ENCODE measurements around the gene B4GALT6.

The B4GALT6 gene

DNA sequence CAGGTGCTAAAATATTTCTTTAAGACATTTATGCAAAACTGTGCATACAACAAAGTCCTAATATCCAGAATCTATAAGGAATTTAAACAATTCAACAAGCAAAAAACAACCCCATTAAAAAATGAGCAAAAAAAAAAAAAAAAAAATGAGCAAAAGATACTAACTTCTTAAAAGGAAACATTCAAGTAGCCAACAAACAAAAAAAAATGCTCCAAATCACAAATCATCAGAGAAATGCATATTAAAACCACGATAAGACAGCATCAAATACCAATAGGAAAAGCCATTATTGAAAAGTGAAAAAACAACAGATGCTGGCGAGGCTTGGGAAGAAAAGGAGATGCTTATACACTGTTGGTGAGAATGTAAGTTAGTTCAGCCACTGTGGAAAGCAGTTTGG, 34.9 kb downstream of the B4GALT6 start:
- Histone ChIP-seq H3K4me3 (ENCODE audit: extremely low read depth, insufficient read depth, low read length, poor library complexity, severe bottlenecking) (no peak overlapping the region), H3K27ac (ENCODE audit: low read depth, low read length, severe bottlenecking) (peak overlapping the region; percentile 66)
- WGBS, 2 experiments (ENCODE audit: insufficient coverage in 2 of 2) = no CpG with 5 or more reads among the region's 2 CpGs

DNA sequence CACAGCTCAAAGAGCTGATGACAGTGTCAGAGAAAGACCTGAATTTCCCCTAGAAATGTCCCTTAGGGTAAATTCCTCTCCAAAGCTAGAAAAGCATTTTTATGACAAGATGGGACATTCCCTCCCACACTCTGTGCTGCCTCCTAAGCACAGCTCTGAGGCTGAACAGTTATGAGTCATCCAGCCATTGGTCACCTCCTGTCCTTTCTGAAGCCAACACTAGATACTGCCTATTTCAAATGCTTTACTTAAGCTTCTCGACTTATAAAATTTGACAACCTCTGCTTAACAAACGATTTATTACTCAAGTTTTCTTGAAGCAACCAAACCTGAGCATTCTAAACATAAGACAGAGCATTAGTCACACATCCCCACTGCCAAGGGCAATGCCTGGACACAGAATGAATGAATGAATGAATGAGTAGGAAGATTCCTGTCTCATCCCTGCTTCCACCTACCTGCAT, 35.4 kb downstream of the B4GALT6 start:
- Histone ChIP-seq H3K4me1 (ENCODE audit: control insufficient read depth, insufficient read depth, low read length, poor library complexity, severe bottlenecking) (peaks cover 16% of the 10 kb centered on the region), H3K9me3 (ENCODE audit: control insufficient read depth, low read length) (no peaks in the 10 kb centered on the region), H3K27ac (ENCODE audit: low read depth, low read length, severe bottlenecking) (peak overlapping the region; percentile 66), H3K4me3 (ENCODE audit: extremely low read depth, insufficient read depth, low read length, poor library complexity, severe bottlenecking) (no peak overlapping the region), H3K36me3 (ENCODE audit: control insufficient read depth, insufficient read depth, low read length) (no peaks in the 10 kb centered on the region)
- WGBS, 2 experiments (ENCODE audit: insufficient coverage in 2 of 2) = 73 to 76% methylated on average over 2 of the region's 2 CpGs

More for the DNA sequence above, 34.9 kb downstream of the B4GALT6 start:
- no peaks in the 10 kb centered on the region for H3K36me3 ChIP-seq (ENCODE audit: control insufficient read depth, insufficient read depth, low read length)
- H3K4me1 ChIP-seq (ENCODE audit: control insufficient read depth, insufficient read depth, low read length, poor library complexity, severe bottlenecking) = peaks cover 16% of the 10 kb centered on the region
- no peaks in the 10 kb centered on the region for H3K9me3 ChIP-seq (ENCODE audit: control insufficient read depth, low read length)

DNA sequence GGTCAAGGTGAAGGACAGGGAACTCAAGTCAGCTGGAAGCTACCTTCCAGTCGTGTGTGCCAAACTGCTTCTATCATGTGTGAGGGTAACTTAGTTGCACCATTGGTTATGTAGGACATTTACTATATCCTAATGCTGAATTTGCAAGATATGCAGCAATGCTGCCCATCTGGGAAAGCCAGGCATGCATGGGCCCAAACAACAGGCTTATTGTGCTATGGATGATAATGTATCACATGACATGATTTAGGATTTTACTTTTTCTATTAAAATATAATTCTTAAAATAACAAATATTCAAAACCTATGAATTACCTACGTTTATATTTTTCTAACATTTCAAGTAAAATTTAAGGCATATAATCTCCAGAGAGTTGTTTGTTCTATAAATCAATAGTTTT, 35.9 kb downstream of the B4GALT6 start:
- Histone ChIP-seq H3K36me3 (ENCODE audit: control insufficient read depth, insufficient read depth, low read length) (no peaks in the 10 kb centered on the region), H3K9me3 (ENCODE audit: control insufficient read depth, low read length) (no peaks in the 10 kb centered on the region), H3K4me3 (ENCODE audit: extremely low read depth, insufficient read depth, low read length, poor library complexity, severe bottlenecking) (no peak overlapping the region), H3K27ac (ENCODE audit: low read depth, low read length, severe bottlenecking) (no peak overlapping the region), H3K4me1 (ENCODE audit: control insufficient read depth, insufficient read depth, low read length, poor library complexity, severe bottlenecking) (peaks cover 16% of the 10 kb centered on the region)
- WGBS, 2 experiments (ENCODE audit: insufficient coverage in 2 of 2) = 80% methylated on average over 1 of the region's 2 CpGs; no CpG with 5 or more reads in 1 of the 2 experiments

DNA sequence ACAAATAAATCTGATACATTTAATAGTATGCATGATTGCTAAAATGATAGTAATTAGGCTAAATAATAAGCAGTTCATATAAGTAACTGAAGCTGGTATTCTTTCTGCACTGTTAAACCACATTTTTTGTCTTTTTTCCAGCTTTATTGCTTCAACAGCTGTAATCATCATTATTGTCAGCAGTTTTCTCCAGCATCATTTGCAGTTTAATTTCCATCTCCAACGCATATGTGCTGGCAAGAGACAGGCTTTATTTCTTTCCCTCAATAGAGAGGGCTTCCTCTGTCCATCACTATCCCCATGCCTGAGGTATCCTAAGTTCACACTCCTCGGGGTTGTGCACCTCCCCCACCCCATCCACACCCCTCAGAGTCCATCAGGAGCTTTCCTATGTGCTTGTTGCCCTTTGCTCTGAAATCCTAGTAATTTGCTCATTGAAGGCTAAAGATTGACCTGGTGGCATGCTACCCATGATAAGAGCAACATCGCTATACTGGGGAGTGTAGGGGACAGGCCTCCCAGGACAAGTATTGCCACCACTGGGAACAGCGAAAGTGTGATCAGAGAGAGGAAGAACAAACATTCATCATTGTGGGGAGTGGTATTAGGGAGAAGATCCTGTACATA, 37.1 kb downstream of the B4GALT6 start:
- H3K27ac ChIP-seq (ENCODE audit: low read depth, low read length, severe bottlenecking) = peak overlapping the region; percentile 55
- no peaks in the 10 kb centered on the region for H3K9me3 ChIP-seq (ENCODE audit: control insufficient read depth, low read length)

DNA sequence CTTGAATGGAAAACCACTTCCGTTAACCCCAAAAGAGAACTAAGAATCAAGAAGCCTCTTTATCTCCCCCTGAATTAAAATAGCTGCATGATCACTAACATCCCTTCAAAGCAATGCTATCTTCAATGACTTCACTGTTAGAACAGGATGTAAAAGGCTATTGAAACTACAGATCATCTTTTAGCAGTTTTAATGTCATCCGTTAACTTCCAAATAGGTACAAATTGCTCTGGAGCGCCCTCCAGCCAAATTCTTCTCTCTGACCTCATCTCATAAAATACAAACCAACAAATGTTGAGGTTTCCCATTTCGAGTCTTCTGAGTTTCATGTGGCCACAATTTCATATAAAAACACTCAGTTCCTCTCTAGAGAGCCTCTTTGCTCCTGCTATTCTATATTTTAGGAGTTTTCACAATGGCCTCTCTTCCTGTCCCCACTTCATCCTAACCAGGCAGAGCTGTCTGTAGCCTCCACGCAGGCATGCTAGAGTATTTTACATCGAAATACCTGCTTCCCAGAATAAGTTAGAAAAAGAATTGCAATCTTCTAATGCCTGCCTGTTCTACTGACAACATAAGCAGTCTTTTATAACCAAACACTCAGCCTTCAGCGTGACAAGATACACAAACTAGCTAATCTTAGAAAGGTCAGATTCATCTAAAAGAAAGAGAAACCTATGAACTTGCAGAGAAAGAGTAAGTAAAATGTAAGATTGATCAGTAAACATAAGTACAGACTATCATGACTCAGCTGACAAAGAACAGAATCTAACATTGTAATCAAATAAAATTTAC, 37.9 kb downstream of the B4GALT6 start:
- WGBS, 2 experiments (ENCODE audit: insufficient coverage in 2 of 2) = 74 to 96% methylated on average over 5 of the region's 7 CpGs
- H3K4me3 ChIP-seq (ENCODE audit: extremely low read depth, insufficient read depth, low read length, poor library complexity, severe bottlenecking) = no peak overlapping the region
- H3K27ac ChIP-seq (ENCODE audit: low read depth, low read length, severe bottlenecking) = peak overlapping the region; percentile 55
- H3K9me3 ChIP-seq (ENCODE audit: control insufficient read depth, low read length) = no peaks in the 10 kb centered on the region
- H3K4me1 ChIP-seq (ENCODE audit: control insufficient read depth, insufficient read depth, low read length, poor library complexity, severe bottlenecking) = peaks cover 16% of the 10 kb centered on the region
- no peaks in the 10 kb centered on the region for H3K36me3 ChIP-seq (ENCODE audit: control insufficient read depth, insufficient read depth, low read length)

More for the DNA sequence above, 37.1 kb downstream of the B4GALT6 start:
- WGBS, 2 experiments (ENCODE audit: insufficient coverage in 2 of 2) = 77 to 84% methylated on average over 4 of the region's 4 CpGs
- Histone ChIP-seq H3K36me3 (ENCODE audit: control insufficient read depth, insufficient read depth, low read length) (no peaks in the 10 kb centered on the region), H3K4me1 (ENCODE audit: control insufficient read depth, insufficient read depth, low read length, poor library complexity, severe bottlenecking) (peaks cover 16% of the 10 kb centered on the region), H3K4me3 (ENCODE audit: extremely low read depth, insufficient read depth, low read length, poor library complexity, severe bottlenecking) (no peak overlapping the region)

DNA sequence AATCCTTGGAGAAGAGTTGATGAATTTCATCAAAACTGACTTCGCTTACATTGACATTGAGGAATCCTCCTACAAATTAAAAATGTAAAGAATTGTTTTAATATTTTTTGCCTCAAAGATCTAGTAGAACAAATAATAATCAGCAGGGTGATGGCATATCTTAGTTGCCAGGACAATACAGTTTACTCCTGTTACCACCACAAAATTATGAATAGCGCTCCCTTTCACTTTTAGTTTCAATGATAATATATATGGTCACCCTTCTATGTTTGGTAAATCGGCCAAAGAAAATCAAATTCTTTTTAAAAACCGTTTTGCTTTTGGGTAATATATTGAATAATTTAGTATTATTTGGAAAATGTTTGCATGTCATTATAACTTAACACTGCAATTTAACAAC, 39.0 kb downstream of the B4GALT6 start:
- Histone ChIP-seq H3K36me3 (ENCODE audit: control insufficient read depth, insufficient read depth, low read length) (no peaks in the 10 kb centered on the region), H3K27ac (ENCODE audit: low read depth, low read length, severe bottlenecking) (no peak overlapping the region), H3K4me3 (ENCODE audit: extremely low read depth, insufficient read depth, low read length, poor library complexity, severe bottlenecking) (no peak overlapping the region), H3K4me1 (ENCODE audit: control insufficient read depth, insufficient read depth, low read length, poor library complexity, severe bottlenecking) (peaks cover 16% of the 10 kb centered on the region), H3K9me3 (ENCODE audit: control insufficient read depth, low read length) (no peaks in the 10 kb centered on the region)
- no CpG with 5 or more reads among the region's 4 CpGs for WGBS, 2 experiments (ENCODE audit: insufficient coverage in 2 of 2)

DNA sequence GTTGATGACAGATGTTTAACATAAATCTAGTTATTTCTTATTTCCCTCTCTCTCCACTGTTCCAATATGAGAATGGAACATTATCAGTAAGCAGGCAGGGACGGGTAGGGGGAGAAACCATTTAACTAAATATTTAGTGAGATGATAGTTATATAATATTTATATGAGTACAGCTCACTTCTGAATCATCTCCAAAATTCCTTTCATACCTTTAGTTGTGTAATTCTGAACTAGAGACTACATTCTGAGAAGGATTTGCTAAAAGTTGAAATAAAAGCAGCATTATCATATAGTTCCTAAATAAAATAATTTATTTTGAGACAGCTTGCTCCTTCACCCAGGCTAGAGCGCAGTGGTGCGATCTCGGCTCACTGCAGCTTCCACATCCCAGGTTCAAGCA, 41.4 kb downstream of the B4GALT6 start:
- peaks cover 8% of the 10 kb centered on the region for H3K4me1 ChIP-seq (ENCODE audit: control insufficient read depth, insufficient read depth, low read length, poor library complexity, severe bottlenecking)
- WGBS, 2 experiments (ENCODE audit: insufficient coverage in 2 of 2) = 86% methylated on average over 3 of the region's 4 CpGs; no CpG with 5 or more reads in 1 of the 2 experiments
- no peaks in the 10 kb centered on the region for H3K9me3 ChIP-seq (ENCODE audit: control insufficient read depth, low read length)
- no peak overlapping the region for H3K4me3 ChIP-seq (ENCODE audit: extremely low read depth, insufficient read depth, low read length, poor library complexity, severe bottlenecking)
- H3K27ac ChIP-seq (ENCODE audit: low read depth, low read length, severe bottlenecking) = no peak overlapping the region
- H3K36me3 ChIP-seq (ENCODE audit: control insufficient read depth, insufficient read depth, low read length) = peaks cover 10% of the 10 kb centered on the region

DNA sequence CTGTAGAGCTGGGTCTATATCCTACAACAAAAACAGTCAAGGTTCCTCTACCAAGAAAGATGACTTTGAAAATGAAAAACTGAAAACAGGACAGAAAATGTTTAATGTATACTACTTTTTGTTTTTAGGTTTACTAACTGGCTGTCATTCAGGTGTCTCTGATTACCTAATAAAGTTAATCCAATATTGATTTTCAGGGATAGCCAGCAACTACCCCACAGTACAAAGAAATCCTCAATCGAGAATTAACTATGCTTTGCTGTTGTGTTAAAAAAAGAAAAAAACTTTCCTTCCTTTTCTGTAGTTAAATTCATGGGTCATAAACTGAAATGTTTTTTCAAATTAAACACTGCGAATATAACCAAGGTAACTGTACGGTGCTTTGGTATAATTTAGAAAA, 46.9 kb downstream of the B4GALT6 start:
- Histone ChIP-seq H3K9me3 (ENCODE audit: control insufficient read depth, low read length) (no peaks in the 10 kb centered on the region), H3K4me1 (ENCODE audit: control insufficient read depth, insufficient read depth, low read length, poor library complexity, severe bottlenecking) (no peaks in the 10 kb centered on the region), H3K36me3 (ENCODE audit: control insufficient read depth, insufficient read depth, low read length) (peaks cover 11% of the 10 kb centered on the region), H3K4me3 (ENCODE audit: extremely low read depth, insufficient read depth, low read length, poor library complexity, severe bottlenecking) (no peak overlapping the region), H3K27ac (ENCODE audit: low read depth, low read length, severe bottlenecking) (no peak overlapping the region)
- 100% methylated on average over 2 of the region's 3 CpGs; no CpG with 5 or more reads in 1 of the 2 experiments for WGBS, 2 experiments (ENCODE audit: insufficient coverage in 2 of 2)

DNA sequence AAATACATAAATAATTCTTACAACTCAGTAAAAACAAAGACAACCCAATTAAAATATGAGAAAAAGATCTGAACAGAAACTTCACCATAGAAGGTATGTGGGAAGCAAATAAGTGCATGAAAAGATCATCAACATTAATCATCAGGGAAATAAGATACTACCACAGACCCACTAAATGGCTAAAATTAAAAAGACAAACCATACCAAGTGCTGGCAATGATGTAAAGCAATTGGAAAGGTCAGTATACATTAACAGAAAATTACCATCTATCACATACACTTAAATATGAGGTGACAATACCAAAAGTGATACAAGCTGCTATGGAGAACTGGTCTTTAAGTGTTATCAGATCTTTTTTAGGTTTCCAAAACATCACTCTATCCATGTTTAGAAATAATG, 48.0 kb downstream of the B4GALT6 start:
- peaks cover 11% of the 10 kb centered on the region for H3K36me3 ChIP-seq (ENCODE audit: control insufficient read depth, insufficient read depth, low read length)
- no peak overlapping the region for H3K4me3 ChIP-seq (ENCODE audit: extremely low read depth, insufficient read depth, low read length, poor library complexity, severe bottlenecking)
- H3K27ac ChIP-seq (ENCODE audit: low read depth, low read length, severe bottlenecking) = no peak overlapping the region
- H3K4me1 ChIP-seq (ENCODE audit: control insufficient read depth, insufficient read depth, low read length, poor library complexity, severe bottlenecking) = no peaks in the 10 kb centered on the region
- H3K9me3 ChIP-seq (ENCODE audit: control insufficient read depth, low read length) = no peaks in the 10 kb centered on the region

DNA sequence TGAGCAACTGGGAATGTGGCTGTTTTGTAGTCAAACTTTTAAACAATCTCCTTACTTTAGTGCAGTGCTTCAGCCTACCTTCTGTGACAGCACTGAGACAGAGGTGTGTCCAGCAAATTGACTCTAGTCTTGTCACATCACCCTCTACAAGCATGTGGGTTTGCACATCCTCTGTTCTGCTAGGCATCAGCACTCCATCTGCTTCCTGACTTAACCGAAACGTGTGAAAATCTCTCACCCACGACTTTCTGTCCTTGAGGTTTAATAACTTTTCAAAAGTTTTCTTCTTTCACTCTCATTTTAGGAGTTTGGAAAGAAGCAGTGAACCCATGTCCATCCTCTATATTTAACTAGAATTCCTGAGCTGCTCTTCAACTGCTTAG, 50.1 kb downstream of the B4GALT6 start:
- Histone ChIP-seq H3K4me3 (ENCODE audit: extremely low read depth, insufficient read depth, low read length, poor library complexity, severe bottlenecking) (no peak overlapping the region), H3K36me3 (ENCODE audit: control insufficient read depth, insufficient read depth, low read length) (peaks cover 11% of the 10 kb centered on the region), H3K27ac (ENCODE audit: low read depth, low read length, severe bottlenecking) (no peak overlapping the region), H3K4me1 (ENCODE audit: control insufficient read depth, insufficient read depth, low read length, poor library complexity, severe bottlenecking) (no peaks in the 10 kb centered on the region), H3K9me3 (ENCODE audit: control insufficient read depth, low read length) (no peaks in the 10 kb centered on the region)
- WGBS, 2 experiments (ENCODE audit: insufficient coverage in 2 of 2) = 90% methylated on average over 2 to 3 of the region's 3 CpGs

Measured in mesodermal cell (in vitro differentiated cells).